ENCODE measurements around the gene GATD1. TPM values are rescaled to one million over a fixed set of nuclear protein-coding genes. Genes with fewer than 3 reads are reported as not detected.

GATD1 gene
- total RNA-seq, 6 experiments from 2014 or later = 61.0 to 72.7 (median 68.1) TPM

GRCh38 chr11:724778-725386, 52.4 kb downstream of the GATD1 start:
- Mint-ChIP-seq H3K4me1 (ENCODE audit: low read depth) (peaks cover 8% of the 10 kb centered on the region; the same call in 1 of the 2 replicates), H3K36me3 (ENCODE audit: low read depth) (no peaks in the 10 kb centered on the region), H3K27me3 (ENCODE audit: insufficient read depth) (peaks cover 3% of the 10 kb centered on the region; the same call in 1 of the 2 replicates), H3K4me3 (no peak overlapping the region), H3K27ac (no peak overlapping the region), H3K9me3 (no peaks in the 10 kb centered on the region)
- TF ChIP-seq CTCF (IDR thresholded peaks at IDR 0.05) = no peak
- no peak for DNase-seq

GRCh38 chr11:724049-724777, 53.1 kb downstream of the GATD1 start:
- H3K4me3 Mint-ChIP-seq = no peak overlapping the region
- no peak for TF ChIP-seq CTCF (IDR thresholded peaks at IDR 0.05)
- no peak overlapping the region for H3K27ac Mint-ChIP-seq
- H3K9me3 Mint-ChIP-seq = no peaks in the 10 kb centered on the region
- H3K27me3 Mint-ChIP-seq (ENCODE audit: insufficient read depth) = peaks cover 3% of the 10 kb centered on the region; the same call in 1 of the 2 replicates
- H3K36me3 Mint-ChIP-seq (ENCODE audit: low read depth) = no peaks in the 10 kb centered on the region
- H3K4me1 Mint-ChIP-seq (ENCODE audit: low read depth) = peaks cover 8% of the 10 kb centered on the region; the same call in 1 of the 2 replicates
- DNase-seq = no peak

GRCh38 chr11:723120-723883, 54.0 kb downstream of the GATD1 start:
- Mint-ChIP-seq H3K9me3 (no peaks in the 10 kb centered on the region), H3K27me3 (ENCODE audit: insufficient read depth) (peaks cover 3% of the 10 kb centered on the region; the same call in 1 of the 2 replicates), H3K4me1 (ENCODE audit: low read depth) (peaks cover 3% of the 10 kb centered on the region; the same call in 1 of the 2 replicates), H3K4me3 (no peak overlapping the region), H3K36me3 (ENCODE audit: low read depth) (no peaks in the 10 kb centered on the region), H3K27ac (no peak overlapping the region)
- TF ChIP-seq CTCF (IDR thresholded peaks at IDR 0.05) = peak; percentile 87
- peak; percentile 52 for DNase-seq

- H3K9me3 Mint-ChIP-seq = no peaks in the 10 kb centered on the region
- H3K4me1 Mint-ChIP-seq (ENCODE audit: low read depth) = no peaks in the 10 kb centered on the region
- TF ChIP-seq CTCF (IDR thresholded peaks at IDR 0.05) = no peak
- no peak overlapping the region for H3K4me3 Mint-ChIP-seq
- H3K27me3 Mint-ChIP-seq (ENCODE audit: insufficient read depth) = peaks cover 3% of the 10 kb centered on the region; the same call in 1 of the 2 replicates
- no peak for DNase-seq
- H3K27ac Mint-ChIP-seq = no peak overlapping the region
- H3K36me3 Mint-ChIP-seq (ENCODE audit: low read depth) = no peaks in the 10 kb centered on the region
Observed at GRCh38 chr11:722346-722811, 54.9 kb downstream of the GATD1 start.

GRCh38 chr11:721741-722345, 55.4 kb downstream of the GATD1 start:
- peaks cover 3% of the 10 kb centered on the region; the same call in 1 of the 2 replicates for H3K27me3 Mint-ChIP-seq (ENCODE audit: insufficient read depth)
- no peak for TF ChIP-seq CTCF (IDR thresholded peaks at IDR 0.05)
- H3K4me1 Mint-ChIP-seq (ENCODE audit: low read depth) = no peaks in the 10 kb centered on the region
- no peak overlapping the region for H3K27ac Mint-ChIP-seq
- no peak overlapping the region for H3K4me3 Mint-ChIP-seq
- H3K9me3 Mint-ChIP-seq = no peaks in the 10 kb centered on the region
- no peak for DNase-seq
- H3K36me3 Mint-ChIP-seq (ENCODE audit: low read depth) = no peaks in the 10 kb centered on the region

Measured in HFFc6 (cell line).